Left forelimb (tissue), 1 donor: ENCODE data around the gene PAQR8.

ENCODE experiments used
- DNase-seq: peaks from one replicate; pipeline ENCODE4 v3.0.0-alpha.2; 2018; ENCODE audit warnings: low spot score

The PAQR8 gene, protein sequence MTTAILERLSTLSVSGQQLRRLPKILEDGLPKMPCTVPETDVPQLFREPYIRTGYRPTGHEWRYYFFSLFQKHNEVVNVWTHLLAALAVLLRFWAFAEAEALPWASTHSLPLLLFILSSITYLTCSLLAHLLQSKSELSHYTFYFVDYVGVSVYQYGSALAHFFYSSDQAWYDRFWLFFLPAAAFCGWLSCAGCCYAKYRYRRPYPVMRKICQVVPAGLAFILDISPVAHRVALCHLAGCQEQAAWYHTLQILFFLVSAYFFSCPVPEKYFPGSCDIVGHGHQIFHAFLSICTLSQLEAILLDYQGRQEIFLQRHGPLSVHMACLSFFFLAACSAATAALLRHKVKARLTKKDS

DNA sequence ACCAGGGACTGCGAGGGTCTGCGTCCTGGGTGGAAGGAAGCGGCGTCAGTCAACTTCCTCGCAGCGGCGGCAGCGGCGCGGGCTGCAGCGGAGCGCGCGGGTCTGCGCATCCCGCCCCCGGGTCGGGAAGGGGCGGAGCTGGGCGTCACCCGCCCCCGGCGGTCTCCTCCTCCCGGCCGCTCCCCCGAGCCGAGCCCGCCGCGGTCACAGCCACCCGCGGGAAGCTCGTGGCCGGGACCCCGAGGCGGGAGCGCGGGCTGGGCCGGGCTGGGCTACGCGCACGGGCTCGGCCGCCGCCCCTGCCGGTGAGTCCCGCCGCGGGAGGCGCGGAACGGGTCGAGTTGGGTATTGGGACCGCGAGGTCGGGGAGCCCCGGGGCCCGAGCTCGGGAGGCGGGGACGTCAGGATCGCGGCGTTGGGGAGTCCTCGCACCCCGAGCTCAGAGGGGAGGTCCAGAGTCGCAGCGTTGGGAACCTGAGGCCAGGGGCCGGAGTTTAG is at the start of gene PAQR8:
TSS of gene PAQR8 (plus strand) at position 207 of the 498 bp plus-strand sequence. CDS start 41,063 bp downstream, outside the sequence.
- DNase-seq = peak; percentile 85

DNA sequence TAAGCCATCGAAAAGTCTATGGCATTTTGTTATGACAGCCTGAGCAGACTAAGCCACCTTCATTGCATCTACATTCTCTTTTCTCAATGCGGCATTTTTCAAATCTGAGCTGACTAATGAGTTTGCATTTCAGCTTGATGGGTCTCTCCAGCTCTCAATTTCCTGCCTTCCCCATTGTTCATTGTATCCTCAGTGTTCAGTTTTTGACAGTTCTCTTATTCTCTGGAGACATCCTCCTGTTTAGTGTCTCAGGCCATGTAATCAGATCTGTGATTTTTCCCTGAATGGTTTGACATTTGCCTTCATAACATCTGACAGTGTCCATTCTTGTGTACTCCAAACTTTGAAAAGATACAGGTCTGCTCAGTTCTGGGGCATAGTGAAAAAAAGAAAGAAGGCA is 49.5 kb upstream of the PAQR8 start:
- no peak for DNase-seq

DNA sequence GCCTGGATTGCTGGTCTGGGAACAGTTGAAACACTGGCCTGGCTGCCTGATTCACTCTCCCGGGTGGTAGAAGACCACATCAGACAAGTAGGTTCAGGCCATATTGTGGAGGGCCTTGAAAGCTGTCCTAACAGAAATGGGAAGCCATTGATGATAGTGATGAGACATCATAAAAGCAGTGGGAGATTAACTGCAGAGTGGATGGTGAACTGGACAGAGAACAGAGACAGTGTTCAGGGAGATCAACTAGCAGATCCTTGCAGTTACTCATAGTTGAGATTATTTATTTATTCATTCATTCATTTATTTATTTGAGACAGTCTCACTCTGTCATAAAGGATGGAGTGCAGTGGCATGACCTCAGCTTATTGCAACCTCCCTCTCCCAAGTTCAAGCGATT is 47.2 kb upstream of the PAQR8 start:
- DNase-seq = no peak

DNA sequence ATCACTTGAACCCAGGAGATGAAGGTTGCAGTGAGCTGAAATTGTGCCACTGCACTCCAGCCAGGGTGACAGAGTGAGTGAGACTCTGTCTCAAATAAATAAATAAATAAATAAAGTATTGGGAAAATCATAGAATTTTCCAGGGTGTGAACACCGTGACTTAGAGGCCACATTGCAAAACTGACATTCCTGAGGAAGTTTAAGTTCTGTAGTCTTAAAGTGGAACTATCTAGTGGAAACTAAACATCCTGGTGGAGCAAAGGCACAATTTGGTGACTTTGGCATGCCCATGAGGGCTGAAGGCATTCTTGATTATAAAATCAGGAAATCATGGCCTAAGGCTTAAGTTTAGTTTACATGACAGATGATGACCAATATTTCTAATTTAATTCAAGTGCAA is 44.7 kb upstream of the PAQR8 start:
- DNase-seq = no peak

DNA sequence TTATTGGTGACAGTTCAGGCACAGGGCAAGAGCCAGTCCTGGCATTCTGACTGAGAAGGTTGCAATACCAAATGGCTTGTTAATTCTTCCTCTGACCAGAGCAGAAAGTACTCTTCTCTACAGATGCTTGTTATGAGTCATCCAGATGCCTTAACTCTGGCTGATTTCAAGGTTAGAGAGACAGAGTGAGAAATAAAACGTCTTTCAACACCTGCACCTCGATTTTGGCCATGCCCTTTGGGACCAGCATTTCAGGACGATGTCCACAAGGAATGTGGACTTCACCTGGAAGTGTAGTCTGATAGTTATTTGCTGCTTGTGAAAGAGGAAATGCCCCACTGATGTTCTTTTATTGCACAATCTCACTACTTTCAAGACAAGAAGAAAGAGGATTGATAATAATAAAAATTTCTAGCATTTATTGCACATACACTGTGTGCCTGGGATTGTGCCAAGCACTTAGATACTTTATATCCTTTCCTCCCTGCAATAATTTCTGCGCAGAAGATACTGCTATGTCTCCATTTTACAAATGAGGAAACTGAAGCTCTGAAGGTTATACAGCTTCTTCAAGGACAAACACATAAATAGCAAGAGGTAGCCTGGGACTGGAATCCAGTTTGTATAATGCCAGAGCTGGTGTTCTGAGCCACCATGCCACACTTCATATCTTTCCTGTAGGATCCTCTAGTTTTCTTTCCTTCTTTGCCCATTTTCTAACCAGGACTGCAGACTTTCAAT is 43.9 kb upstream of the PAQR8 start:
- DNase-seq = no peak

DNA sequence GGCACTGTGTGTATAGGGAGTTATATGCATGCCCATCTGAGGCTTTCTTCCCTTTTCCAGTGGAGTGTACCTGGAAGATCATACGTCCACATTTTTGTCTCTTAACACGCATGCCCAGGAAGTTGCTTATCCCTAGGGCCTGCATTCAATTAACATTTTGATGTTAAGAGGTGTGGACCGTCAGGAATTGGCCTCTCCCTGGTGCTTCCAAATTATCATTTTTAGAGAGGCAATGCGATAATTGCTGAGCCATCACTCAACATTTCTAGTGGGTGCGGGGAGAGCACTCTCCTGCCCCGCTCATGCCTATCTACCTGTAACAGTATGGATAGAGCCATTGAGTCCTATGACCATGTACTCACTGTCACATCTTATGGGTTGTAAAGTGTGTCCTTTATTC is 37.8 kb upstream of the PAQR8 start:
- no peak for DNase-seq

DNA sequence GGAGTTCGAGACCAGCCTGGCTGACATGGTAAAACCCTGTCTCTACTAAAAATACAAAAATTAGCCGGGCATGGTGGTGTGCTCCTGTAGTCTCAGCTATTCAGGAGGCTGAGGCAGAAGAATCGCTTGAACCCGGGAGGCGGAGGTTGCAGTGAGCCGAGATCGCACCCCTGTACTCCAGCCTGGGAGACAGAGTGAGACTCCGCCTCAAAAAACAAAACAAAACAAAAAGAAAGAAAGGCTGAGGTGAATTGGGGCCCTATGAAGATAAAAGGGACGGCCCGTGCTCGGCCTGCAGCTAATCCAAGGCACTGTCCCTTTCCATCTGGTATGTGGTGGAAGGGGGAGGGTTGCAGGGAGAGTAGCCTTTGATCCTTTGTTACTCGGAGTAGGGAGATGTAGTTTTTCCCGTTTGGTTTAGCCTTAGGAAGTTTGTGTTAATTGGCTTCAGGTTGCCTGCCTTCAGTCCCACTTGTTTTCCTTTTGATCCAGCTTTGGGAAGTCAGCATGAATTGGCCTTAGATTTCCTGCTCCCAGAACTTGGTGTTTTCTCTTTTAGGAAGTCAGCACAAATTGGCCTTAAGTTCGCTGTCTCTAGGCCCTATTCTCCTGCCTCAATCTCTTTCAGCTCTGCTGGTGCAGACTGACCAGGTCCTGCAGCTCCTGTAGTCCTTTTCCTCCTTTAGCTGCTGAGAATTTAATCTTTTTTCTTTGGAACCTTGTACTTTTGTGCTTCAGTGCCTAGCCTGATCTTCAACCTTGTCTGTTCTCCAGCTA is 36.1 kb upstream of the PAQR8 start:
- no peak for DNase-seq

DNA sequence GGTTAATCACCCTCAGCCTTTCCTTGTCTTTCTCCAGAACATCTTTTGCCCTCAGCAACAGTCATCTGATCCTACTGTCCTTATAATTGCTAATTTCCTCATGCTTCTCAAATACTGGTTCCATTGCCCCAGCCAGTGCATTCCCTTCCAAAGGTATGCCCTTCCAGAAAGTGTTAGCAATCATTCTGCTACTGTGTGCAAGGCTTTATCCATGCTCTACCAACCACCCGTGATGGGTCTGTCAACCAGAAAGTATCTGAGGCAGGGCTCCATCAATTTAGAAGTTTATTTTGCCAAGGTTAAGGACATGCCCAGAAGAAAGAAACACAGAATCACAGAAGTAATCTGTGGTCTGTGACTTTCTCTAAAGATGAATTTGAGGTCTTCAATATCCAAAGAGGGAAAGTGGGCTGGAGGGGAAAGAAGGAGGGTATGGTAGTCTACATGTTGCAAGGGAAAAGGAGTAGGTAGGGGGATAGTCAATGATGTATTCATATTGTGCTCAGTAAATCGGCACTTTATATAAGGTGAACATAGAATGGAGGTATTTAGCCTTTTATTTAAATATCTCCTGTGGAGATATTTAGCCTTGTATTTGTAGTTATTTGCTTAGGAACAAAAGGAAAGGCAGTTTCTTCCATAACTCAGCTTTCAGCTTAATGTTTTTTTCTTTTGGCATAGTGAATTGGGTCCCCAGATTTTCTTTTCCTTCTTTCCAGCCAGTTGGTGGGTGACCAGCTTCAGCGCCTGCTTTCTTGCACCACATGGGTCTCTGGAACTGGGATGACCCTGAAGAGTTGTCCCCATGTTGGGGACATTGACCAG is 35.2 kb upstream of the PAQR8 start:
- no peak for DNase-seq

DNA sequence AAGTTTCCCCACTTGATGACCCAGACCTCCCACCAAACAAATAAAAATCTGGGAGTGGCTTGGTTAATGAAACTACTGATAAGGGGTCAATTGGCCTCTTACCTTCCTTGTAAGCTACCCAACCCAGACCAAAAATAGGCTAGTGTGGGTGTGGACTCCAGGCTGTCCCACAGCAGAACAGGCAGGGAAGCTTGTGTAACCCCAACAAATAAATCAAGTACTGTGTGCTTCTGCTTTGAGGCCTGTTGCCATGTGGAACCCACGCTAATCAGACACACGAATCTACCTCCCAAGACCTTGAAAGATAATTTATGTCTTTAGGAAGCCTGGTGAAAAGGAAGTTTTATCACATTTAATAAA is 33.7 kb upstream of the PAQR8 start:
- no peak for DNase-seq

DNA sequence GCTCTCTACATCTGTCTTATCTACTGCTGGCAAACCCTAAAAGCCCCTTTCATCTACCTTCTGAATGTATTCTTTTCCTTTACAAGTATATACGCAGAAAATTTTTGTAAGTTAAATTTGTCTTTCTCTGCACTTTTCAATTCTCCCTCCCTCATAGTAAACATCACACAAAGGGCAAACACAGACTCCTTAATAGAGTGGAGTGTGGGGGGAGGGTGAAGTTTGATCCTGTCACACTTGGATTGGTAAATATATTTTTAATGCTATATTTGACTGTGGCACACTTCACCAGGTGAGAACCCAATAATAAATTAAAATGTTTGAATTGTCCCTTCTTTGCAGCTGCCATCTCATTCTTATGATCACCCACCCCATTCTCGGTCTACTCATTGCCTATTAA is 33.2 kb upstream of the PAQR8 start:
- no peak for DNase-seq

DNA sequence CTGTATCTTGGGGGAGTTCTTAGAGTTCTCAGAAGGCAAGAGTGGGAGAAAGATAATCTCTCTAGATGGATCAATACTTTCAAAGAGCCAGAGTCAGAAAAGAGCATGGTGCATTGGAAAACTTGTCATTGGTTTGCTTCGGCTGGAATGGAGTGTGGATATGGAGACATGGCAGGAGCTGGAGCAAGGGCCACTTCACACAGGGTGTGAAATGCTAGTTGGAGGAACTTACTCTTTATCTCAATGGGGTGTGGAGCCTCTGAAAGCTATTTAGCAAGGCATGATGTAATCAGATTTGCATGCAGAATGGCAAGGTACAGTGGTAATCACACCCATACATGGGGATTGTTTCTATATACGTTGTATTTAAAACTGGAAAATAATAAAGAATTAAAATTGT is 31.5 kb upstream of the PAQR8 start:
- DNase-seq = no peak

DNA sequence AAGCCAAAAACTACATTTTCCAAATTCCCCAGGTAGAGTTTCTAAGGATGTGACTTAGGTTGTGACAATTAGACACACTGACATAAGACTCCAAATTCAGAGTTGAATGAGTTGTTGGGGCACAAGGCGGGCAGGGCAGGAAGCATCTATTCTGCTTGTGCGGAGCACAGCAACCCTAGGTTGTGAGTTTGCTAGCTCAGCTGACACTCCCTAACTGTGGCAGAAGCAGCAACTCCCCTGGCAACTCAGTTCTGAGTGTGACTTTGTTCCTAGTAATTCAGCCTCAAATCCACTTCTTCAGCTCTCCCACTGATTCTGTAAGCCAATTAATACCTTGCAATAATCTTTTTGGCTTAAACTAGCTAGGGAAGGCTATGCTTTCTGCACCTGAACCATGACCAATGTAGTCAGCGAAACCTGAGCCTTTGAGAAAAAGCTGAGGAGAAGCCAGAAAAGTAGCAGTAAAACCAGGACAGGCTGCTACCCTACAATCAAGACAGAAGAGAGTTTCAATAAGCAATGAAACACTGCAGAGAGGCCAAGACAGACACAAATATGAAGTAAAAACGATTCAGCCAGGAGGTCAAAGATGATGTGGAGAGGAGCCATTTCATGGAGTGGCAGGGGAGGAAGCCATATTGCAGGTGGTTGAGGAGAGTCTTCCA is 30.0 kb upstream of the PAQR8 start:
- DNase-seq = no peak

DNA sequence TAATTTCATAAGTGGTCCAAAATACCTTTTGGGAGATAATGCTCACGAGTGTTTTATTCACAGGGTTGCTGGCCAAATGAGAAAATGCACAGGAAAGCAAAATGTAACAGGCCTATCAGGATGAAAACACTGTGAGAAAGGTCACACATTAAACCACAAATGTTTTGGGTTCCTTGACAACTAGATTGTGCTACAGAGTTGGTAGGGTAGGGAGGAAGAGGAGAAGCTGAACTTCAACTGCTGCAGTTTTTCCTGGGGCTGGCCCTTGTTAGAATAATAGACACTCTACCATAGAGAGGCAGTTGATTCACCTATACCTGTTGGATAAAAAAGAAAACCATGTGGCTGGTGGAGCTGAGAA is 28.1 kb upstream of the PAQR8 start:
- DNase-seq = no peak

DNA sequence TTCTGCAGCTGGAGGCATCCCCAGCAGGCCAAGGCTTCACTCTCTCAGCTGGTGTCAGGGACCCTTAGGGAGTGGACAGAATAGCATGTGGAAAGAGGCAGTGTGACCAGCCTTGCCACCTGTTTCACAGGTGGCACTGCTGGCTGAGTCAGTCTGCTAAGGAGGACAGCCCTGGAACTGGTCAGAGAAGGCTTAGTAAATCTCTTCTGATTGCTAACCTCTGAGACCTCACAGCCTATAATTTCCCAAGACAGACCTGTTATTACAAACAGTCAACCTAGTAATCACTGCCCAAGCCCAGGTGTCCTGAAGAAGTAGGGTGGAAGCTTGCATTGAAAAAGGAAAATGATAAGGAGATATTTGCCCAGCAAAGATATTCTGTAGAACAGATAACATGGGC is 26.4 kb upstream of the PAQR8 start:
- no peak for DNase-seq

DNA sequence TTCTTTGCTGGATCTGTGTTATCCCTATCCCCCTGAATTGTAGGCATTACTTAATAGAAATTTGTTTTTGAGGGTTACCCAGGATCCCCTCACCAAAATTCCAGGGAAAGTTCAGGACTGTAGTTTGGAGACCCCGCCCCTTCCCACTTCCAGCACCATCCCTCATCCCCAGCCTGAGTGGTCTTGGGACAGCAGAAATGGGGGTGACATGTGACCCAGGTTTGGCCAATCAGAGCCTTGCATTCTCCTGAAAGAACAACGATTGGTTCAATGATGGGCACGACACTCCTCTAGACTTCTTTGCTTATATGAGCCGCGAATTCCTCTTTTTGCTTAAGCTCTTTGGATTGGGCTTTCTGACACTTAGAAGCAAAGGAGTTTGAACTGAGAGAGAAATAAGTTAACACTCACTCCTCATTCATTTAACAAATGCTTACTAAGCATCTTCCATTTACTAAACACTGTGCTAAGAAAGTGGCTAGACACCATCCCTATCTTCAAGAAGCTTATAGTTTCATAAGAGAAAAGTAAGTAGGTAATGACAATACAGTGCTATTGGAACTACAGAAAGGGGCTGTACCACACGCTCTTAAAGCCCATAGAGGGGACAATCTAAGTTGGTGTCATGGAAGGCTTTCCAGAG is 24.9 kb upstream of the PAQR8 start:
- DNase-seq = no peak

DNA sequence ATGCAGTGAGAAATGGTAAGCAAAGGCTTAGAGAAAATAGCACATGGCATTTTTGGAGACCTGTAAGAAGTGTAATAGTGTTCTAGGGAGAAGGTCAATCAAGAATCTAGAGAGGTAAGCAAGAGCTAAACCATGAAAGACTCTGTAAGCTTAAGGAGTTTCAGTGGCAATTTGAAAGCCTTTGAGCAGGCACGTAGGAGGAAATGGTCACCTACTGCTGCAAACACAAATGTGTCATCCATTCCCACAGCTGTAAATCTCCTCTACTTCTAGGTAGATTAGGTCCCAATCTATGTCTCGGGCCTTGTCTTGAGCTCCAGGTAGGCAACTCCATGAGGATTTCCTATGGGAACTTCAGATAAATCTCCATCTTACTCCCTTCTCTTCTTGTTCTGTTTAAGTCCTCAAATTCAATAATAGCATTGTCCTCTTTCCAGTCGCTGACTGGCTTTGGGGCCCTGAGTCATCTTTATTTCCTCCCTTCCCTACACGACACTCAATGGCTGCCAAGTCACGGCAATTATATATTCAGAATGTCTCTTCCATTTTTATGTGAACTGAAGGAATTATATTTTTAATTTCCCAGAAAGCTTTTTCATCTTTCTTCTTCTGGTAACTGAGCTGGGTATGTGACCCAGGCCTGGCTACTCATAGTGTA is 24.2 kb upstream of the PAQR8 start:
- no peak for DNase-seq

DNA sequence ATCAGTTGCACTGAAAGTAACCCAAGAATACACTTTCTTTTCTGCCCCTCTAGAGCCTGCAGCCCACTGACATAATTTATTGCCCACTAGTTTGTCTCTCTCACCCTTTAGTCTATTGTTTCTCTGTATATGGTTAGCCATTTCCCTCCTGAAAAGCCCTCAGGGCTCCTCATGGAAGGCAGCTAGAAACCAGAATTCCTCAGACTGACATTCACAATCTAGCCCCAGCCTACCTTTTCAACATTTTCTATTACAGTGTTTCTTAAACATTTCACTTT is 21.4 kb upstream of the PAQR8 start:
- DNase-seq = no peak

DNA sequence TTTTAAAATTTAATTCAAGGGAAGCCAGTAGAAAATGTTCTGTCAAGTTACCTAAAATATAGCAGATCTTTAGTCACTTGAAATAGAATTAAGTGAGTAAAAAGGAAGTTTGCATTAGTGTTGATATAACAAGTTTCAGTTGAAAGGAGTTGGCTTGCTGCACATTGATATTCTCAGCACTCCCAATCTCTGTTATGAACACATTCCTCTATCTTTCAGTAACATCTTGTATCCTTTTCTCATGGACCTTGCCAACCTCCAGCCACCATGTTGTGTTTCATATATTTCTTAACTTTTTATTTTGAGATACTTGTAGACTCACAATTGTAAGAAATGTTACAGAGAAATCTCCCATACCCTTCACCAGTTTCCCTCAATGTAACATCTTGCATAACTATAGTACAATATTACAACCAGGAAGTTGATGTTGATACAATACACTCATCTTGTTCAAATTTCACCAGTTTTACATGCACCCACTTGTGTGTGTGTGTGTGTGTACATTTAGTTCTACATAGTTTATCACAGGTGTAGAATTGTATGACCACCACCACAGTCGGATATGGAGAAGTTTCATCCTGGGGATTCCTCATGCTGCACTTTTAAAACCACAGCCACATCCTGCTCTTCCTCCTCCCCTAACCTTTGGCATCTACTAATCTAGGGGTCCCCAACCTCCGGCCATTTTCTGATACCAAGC is 20.2 kb upstream of the PAQR8 start:
- no peak for DNase-seq

DNA sequence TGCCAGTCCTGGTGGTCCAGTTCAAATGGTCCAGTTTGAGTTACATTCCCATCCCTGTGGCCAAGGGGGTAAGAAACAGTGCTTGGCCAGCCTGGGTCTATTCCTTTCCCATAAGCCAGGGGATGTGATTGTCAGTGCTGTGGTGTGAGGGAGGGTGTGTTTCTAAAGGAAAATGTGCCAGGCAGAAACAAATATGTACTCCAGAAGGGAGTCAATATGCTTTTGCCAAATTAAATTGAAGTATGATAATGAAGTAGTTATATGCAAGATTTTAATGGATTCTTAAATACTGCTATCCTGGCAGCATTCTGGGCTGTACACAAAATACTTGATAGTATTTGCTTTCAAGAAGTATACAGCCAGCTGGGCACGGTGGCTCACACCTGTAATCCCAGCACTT is 16.6 kb upstream of the PAQR8 start:
- no peak for DNase-seq

DNA sequence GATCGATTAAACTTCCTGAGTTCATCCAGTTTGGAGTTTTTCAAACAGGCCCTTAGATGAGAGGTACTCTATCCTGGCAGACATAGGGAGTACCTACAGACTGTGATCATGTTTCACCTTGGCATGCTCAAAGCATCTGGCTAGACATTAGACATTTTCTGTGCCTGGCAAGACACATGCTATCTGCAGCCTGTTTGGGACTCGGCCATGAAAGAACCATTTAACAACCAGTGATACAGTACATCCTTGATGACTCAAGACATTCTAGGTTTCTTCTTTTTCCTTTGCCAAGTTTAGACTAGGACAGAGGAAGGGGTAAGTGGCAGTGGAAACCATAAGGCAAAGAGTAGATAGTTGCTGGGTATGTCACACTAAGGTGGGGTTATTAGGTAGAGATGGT is 15.4 kb upstream of the PAQR8 start:
- DNase-seq = no peak
